SK-N-SH (cell line): Measurements from ENCODE around the gene RBMX. TPM values are rescaled to one million over a fixed set of nuclear protein-coding genes. Genes with fewer than 3 reads are reported as not detected.

Experiments
- CTCF ChIA-PET: fragments of 300-600, 350-600 bp; formaldehyde crosslinking; extraction: SDS; loops from one replicate; lab custom pipeline; 2021; lab: Yijun Ruan, JAX
- POLR2A ChIA-PET: fragments of 350-600 bp; sonication (Branson Sonifier 250); formaldehyde crosslinking; extraction: SDS; loops from one replicate; lab custom pipeline; 2020; ENCODE audit warnings: antibody characterized with exemption, inconsistent platforms; lab: Yijun Ruan, JAX
- DNase-seq: peaks from one replicate; pipeline ENCODE4 v3.0.0; 2012
- H2AFZ ChIP-seq: fragments of 200-600 bp; sonication (generic); 2 replicates; pipeline ENCODE4 v1.8.1; 2016; ENCODE audit warnings: antibody characterized with exemption, mild to moderate bottlenecking, low read depth
- H3F3A ChIP-seq: fragments of 200-600 bp; sonication (generic); replicated peaks from 2 replicates; pipeline ENCODE3; 2016; ENCODE audit warnings: antibody characterized with exemption, mild to moderate bottlenecking; ENCODE audit not compliant: insufficient read depth
- H3K27ac ChIP-seq, 2 experiments: fragments of 200-500 bp in 1 of 2; fragments of 200-600 bp in 1 of 2; sonication (Bioruptor generic) in 1 of 2; sonication (generic), shearing (Covaris generic) in 1 of 2; 2 replicates each; pipeline versions ENCODE4 v1.5.1 to v1.6.1; 2014 to 2016; ENCODE audit warnings: low read depth in 2 of 2, inconsistent platforms in 1 of 2, low read length in 1 of 2, mild to moderate bottlenecking in 1 of 2, mixed read lengths in 1 of 2
- H3K27me3 ChIP-seq: fragments of 200-600 bp; sonication (generic), shearing (Covaris generic); 2 replicates; pipeline ENCODE4 v1.6.1; 2016; ENCODE audit warnings: mixed run types; ENCODE audit not compliant: insufficient read depth
- H3K36me3 ChIP-seq, 2 experiments: fragments of 200-500 bp in 1 of 2; fragments of 200-600 bp in 1 of 2; sonication (Bioruptor generic) in 1 of 2; sonication (generic) in 1 of 2; replicated peaks in 1 of 2; 2 replicates each; pipeline versions ENCODE3 to v1.5.1; 2014 to 2016; ENCODE audit warnings: low read length in 1 of 2, mild to moderate bottlenecking in 1 of 2; ENCODE audit not compliant: insufficient read depth in 2 of 2, control insufficient read depth in 1 of 2
- H3K4me1 ChIP-seq, 2 experiments: fragments of 200-500 bp in 1 of 2; fragments of 200-600 bp in 1 of 2; sonication (Bioruptor generic) in 1 of 2; sonication (generic), shearing (Covaris generic) in 1 of 2; 2 replicates each; pipeline versions ENCODE4 v1.5.1 to v1.6.1; 2014 to 2016; ENCODE audit warnings: low read depth in 1 of 2, low read length in 1 of 2, mixed run types in 1 of 2; ENCODE audit not compliant: insufficient read depth in 2 of 2, control insufficient read depth in 1 of 2
- H3K4me2 ChIP-seq: fragments of 200-600 bp; sonication (generic), shearing (Covaris generic); 2 replicates; pipeline ENCODE4 v1.6.1; 2017; ENCODE audit warnings: mixed run types
- H3K4me3 ChIP-seq, 2 experiments: fragments of 200-500 bp in 1 of 2; fragments of 200-600 bp in 1 of 2; sonication (Bioruptor generic) in 1 of 2; sonication (generic), shearing (Covaris generic) in 1 of 2; 2 replicates each; pipeline versions ENCODE4 v1.5.1 to v1.8.1; 2014 to 2016; ENCODE audit warnings: low read depth in 2 of 2, inconsistent platforms in 1 of 2, low read length in 1 of 2, mild to moderate bottlenecking in 1 of 2, mixed read lengths in 1 of 2, moderate library complexity in 1 of 2
- H3K79me2 ChIP-seq: fragments of 200-600 bp; sonication (generic); 2 replicates; pipeline ENCODE4 v1.8.1; 2017; ENCODE audit warnings: mild to moderate bottlenecking; ENCODE audit not compliant: insufficient read depth
- H3K9ac ChIP-seq: fragments of 200-600 bp; sonication (generic); 2 replicates; pipeline ENCODE4 v1.6.1; 2017; ENCODE audit warnings: mixed run types
- H3K9me2 ChIP-seq: fragments of 200-600 bp; sonication (generic); 2 replicates; pipeline ENCODE4 v1.6.1; 2017; ENCODE audit warnings: mixed run types
- H3K9me3 ChIP-seq: fragments of 200-600 bp; sonication (generic); 2 replicates; pipeline ENCODE4 v1.6.1; 2017; ENCODE audit warnings: mixed run types, mild to moderate bottlenecking, moderate library complexity
- H4K20me1 ChIP-seq: fragments of 200-600 bp; sonication (generic); 2 replicates; pipeline ENCODE4 v1.6.1; 2017; ENCODE audit warnings: mild to moderate bottlenecking, mixed run types; ENCODE audit not compliant: insufficient read depth
- CHD2 ChIP-seq: fragments of 150-350 bp; IDR thresholded peaks from 2 replicates; pipeline ENCODE4 v1.6.1; 2018; ENCODE audit warnings: low read length; ENCODE audit not compliant: partially characterized antibody
- GABPA ChIP-seq: IDR thresholded peaks from 2 replicates; pipeline ENCODE4 v1.4.0; 2012; ENCODE audit warnings: low read depth, mild to moderate bottlenecking
- IRF3 ChIP-seq: fragments of 150-350 bp; IDR thresholded peaks from 2 replicates; pipeline ENCODE4 v1.6.1; 2016; ENCODE audit warnings: mild to moderate bottlenecking, low read depth, low read length
- JUND ChIP-seq: IDR thresholded peaks from 2 replicates; pipeline ENCODE4 v1.4.0; 2012
- MEF2A ChIP-seq: IDR thresholded peaks from 2 replicates; pipeline ENCODE4 v1.4.0; 2012; ENCODE audit warnings: low read depth, borderline replicate concordance
- MXI1 ChIP-seq: IDR thresholded peaks from 2 replicates; pipeline ENCODE4 v1.6.1; 2012; ENCODE audit warnings: mild to moderate bottlenecking, low read depth, low read length, improper control_type of control experiment
- NRF1 ChIP-seq: IDR thresholded peaks from 2 replicates; pipeline ENCODE4 v1.6.1; 2012; ENCODE audit warnings: low read depth, mild to moderate bottlenecking, low read length
- RCOR1 ChIP-seq: fragments of 150-350 bp; IDR thresholded peaks from 2 replicates; pipeline ENCODE4 v1.6.1; 2017; ENCODE audit warnings: antibody characterized with exemption, low read length
- TAF1 ChIP-seq: IDR thresholded peaks from 2 replicates; pipeline ENCODE4 v1.6.1; 2012; ENCODE audit warnings: low read depth, mild to moderate bottlenecking, low read length, moderate library complexity, borderline replicate concordance
- TCF12 ChIP-seq: IDR thresholded peaks from 2 replicates; pipeline ENCODE4 v1.4.0; 2012
- USF2 ChIP-seq: fragments of 150-350 bp; IDR thresholded peaks from 2 replicates; pipeline ENCODE4 v1.6.1; 2017; ENCODE audit warnings: antibody characterized with exemption, low read length, low read depth, borderline replicate concordance
- YY1 ChIP-seq: IDR thresholded peaks from 2 replicates; pipeline ENCODE4 v1.4.0; 2012; ENCODE audit warnings: low read depth, mild to moderate bottlenecking
- WGBS: methylation state at CpG from one replicate; pipeline ENCODE4 v1.1.6; 2017; ENCODE audit warnings: low lambda C conversion rate; 5-methylcytosine and 5-hydroxymethylcytosine counted together
- polyA plus RNA-seq, 3 experiments: library from polyadenylated mRNA; depleted of rRNA; stranded (reverse); fragments of >200 nt; gene quantifications; 2 replicates each; pipeline ENCODE4 v1.2.3, GENCODE V29; 2012

Gene RBMX
- polyA plus RNA-seq, 1 of the 3 experiments (the other 2 are of a cell fraction), result 131 TPM

GRCh38 chrX:136856050-136856449 is 24.5 kb downstream of the RBMX start:
- peaks cover 0 to 21% of the 10 kb centered on the region in 2 experiments for H3K36me3 ChIP-seq
- no peak overlapping the region for H3K27ac ChIP-seq
- H3K9ac ChIP-seq, result no peak overlapping the region
- 51% methylated on average over 8 of the region's 8 CpGs for WGBS
- H3F3A ChIP-seq, result no peaks in the 10 kb centered on the region
- H3K9me3 ChIP-seq, result no peaks in the 10 kb centered on the region
- no peaks in the 10 kb centered on the region for H4K20me1 ChIP-seq
- H2AFZ ChIP-seq, result no peak overlapping the region
- no peak overlapping the region for H3K4me2 ChIP-seq
- no peaks in the 10 kb centered on the region for H3K9me2 ChIP-seq
- no peak overlapping the region for H3K4me3 ChIP-seq
- DNase-seq, result no peak
- ChIA-PET POLR2A (interaction anchor here (1.0 kb wide), 1 partner anchor 24 kb away, joined by 4 read pairs; the partner anchor contains the start of gene RBMX), CTCF (no interaction called here)
- H3K4me1 ChIP-seq, result no peaks in the 10 kb centered on the region
- no peaks in the 10 kb centered on the region for H3K27me3 ChIP-seq
- H3K79me2 ChIP-seq, result no peaks in the 10 kb centered on the region
- TF ChIP-seq TAF1 (no peak), IRF3 (no peak), YY1 (no peak), JUND (no peak), GABPA (no peak), MEF2A (no peak), CHD2 (no peak), RCOR1 (no peak), USF2 (no peak), MXI1 (no peak)
- TF ChIP-seq, all 33 proteins: peak for 0

GRCh38 chrX:136851526-136851925 is 29.0 kb downstream of the RBMX start:
- POLR2A ChIA-PET, result no interaction called here
- TF ChIP-seq TCF12, result no peak
- no peak for TF ChIP-seq JUND
- no peak for TF ChIP-seq GABPA
- TF ChIP-seq NRF1, result no peak
- TF ChIP-seq, all 33 proteins: peak for 0
- H3K36me3 ChIP-seq, result peaks cover 0 to 3% of the 10 kb centered on the region in 2 experiments
- WGBS, result 68% methylated on average over 3 of the region's 3 CpGs
- no peaks in the 10 kb centered on the region for H4K20me1 ChIP-seq
- H2AFZ ChIP-seq, result no peak overlapping the region
- no peak overlapping the region for H3K27ac ChIP-seq
- H3K79me2 ChIP-seq, result no peaks in the 10 kb centered on the region
- H3K27me3 ChIP-seq, result no peaks in the 10 kb centered on the region
- no peak overlapping the region for H3K4me2 ChIP-seq
- no peak overlapping the region for H3K9ac ChIP-seq
- DNase-seq, result no peak
- CTCF ChIA-PET, result no interaction called here
- no peaks in the 10 kb centered on the region for H3K9me3 ChIP-seq
- H3K9me2 ChIP-seq, result no peaks in the 10 kb centered on the region
- no peaks in the 10 kb centered on the region for H3K4me1 ChIP-seq
- no peaks in the 10 kb centered on the region for H3F3A ChIP-seq
- no peak overlapping the region for H3K4me3 ChIP-seq
